SH-SY5Y (cell line): ENCODE data around the gene MAN1B1.

Experiments
- GATA2 ChIP-seq: IDR thresholded peaks from 2 replicates; pipeline ENCODE4 v1.6.1; 2011; ENCODE audit warnings: mild to moderate bottlenecking, low read depth, low read length
- GATA3 ChIP-seq: IDR thresholded peaks from 2 replicates; pipeline ENCODE4 v1.6.1; 2011; ENCODE audit warnings: low read depth, mild to moderate bottlenecking, low read length, moderate library complexity

DNA sequence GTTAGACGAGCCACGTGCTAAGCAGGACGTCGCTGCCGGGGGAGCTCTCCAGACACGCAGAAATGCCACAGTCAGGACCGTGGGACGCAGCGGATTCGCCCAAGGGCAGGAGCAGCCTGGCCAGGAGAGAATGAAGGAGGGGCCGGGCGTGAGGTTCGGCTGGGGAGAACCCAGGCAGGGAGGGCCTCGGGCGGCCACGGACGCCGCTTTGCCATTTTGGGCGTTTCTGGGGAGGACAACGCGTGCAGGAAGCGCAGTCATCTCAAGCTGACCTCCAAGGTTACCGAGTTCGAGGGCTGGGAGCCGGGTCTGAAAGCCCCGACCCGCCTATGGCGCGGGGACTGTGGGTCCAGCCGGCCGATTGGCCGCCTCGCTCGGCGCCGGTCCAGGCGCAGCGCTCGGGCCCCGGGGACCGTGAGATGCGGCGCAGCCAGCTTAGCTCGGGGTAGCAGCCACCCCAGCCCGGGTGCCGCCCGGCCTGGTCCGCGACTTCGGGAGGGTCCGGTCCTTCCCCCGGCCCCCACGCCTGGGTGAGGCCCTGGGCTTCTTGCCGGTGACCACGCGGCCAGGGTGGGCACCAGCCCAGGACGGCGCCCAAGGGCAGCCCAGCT is 760 bp upstream of the MAN1B1 start:
- TF ChIP-seq GATA2 (no peak), GATA3 (no peak)
